HEK293 (cell line): ENCODE results near the gene ARHGAP15.

Source experiments
- CTCF ChIA-PET: fragments of 350-600 bp; formaldehyde crosslinking; extraction: SDS; loops from one replicate; lab custom pipeline; 2021; ENCODE audit warnings: antibody characterized with exemption; lab: Yijun Ruan, JAX
- POLR2A ChIA-PET: fragments of 300-600 bp; formaldehyde crosslinking; extraction: SDS; loops from one replicate; lab custom pipeline; 2020; ENCODE audit warnings: antibody characterized with exemption, inconsistent platforms; lab: Yijun Ruan, JAX
- H3K27ac ChIP-seq: fragments of 200-500 bp; sonication (Bioruptor generic); 2 replicates; pipeline ENCODE4 v1.5.1; 2014; ENCODE audit warnings: low read depth, low read length, control low read depth, inconsistent platforms; ENCODE audit errors: extremely low read depth
- H3K36me3 ChIP-seq, 2 experiments: fragments of 200-500 bp in 1 of 2; sonication (Bioruptor generic) in 1 of 2; 1 replicate in 1 of 2; 2 replicates in 1 of 2; pipeline ENCODE4 v1.5.1; 2014 to 2017; ENCODE audit warnings: inconsistent platforms in 2 of 2, low read length in 2 of 2; ENCODE audit not compliant: control insufficient read depth in 2 of 2, insufficient read depth in 1 of 2
- H3K4me1 ChIP-seq: fragments of 200-500 bp; sonication (Bioruptor generic); 2 replicates; pipeline ENCODE4 v1.5.1; 2014; ENCODE audit warnings: mild to moderate bottlenecking, low read length, inconsistent platforms; ENCODE audit not compliant: control insufficient read depth, insufficient read depth
- H3K4me3 ChIP-seq: 2 replicates; pipeline ENCODE4 v1.5.1; 2011; ENCODE audit warnings: low read depth, mild to moderate bottlenecking, control low read depth, low read length, moderate library complexity
- H3K9me3 ChIP-seq: fragments of 200-500 bp; sonication (Bioruptor generic); 2 replicates; pipeline ENCODE4 v1.5.1; 2014; ENCODE audit warnings: low read depth, low read length, inconsistent platforms; ENCODE audit not compliant: control insufficient read depth, insufficient read depth
- EGR2 ChIP-seq: fragments of 450-650 bp; formaldehyde crosslinking; IDR thresholded peaks from 2 replicates; pipeline ENCODE4 v1.5.1; 2016; ENCODE audit warnings: low read depth, missing biosample characterization, missing genetic modification characterization
- HOXA7 ChIP-seq: sonication (generic); formaldehyde crosslinking; IDR thresholded peaks from 2 replicates; pipeline ENCODE4 v1.8.1; 2022; ENCODE audit warnings: missing genetic modification reagents, borderline replicate concordance
- HOXD13 ChIP-seq: sonication (generic); formaldehyde crosslinking; IDR thresholded peaks from 2 replicates; pipeline ENCODE4 v1.8.0; 2022; ENCODE audit warnings: missing genetic modification reagents, borderline replicate concordance
- REPIN1 ChIP-seq: fragments of 450-650 bp; formaldehyde crosslinking; IDR thresholded peaks from 2 replicates; pipeline ENCODE4 v1.5.1; 2017; ENCODE audit warnings: missing biosample characterization, missing genetic modification characterization, low read depth
- SP7 ChIP-seq: fragments of 450-650 bp; formaldehyde crosslinking; IDR thresholded peaks from 2 replicates; pipeline ENCODE4 v1.5.1; 2016; ENCODE audit warnings: missing biosample characterization, missing genetic modification characterization
- ZBTB7A ChIP-seq: fragments of 450-650 bp; formaldehyde crosslinking; IDR thresholded peaks from 2 replicates; pipeline ENCODE4 v1.5.1; 2016; ENCODE audit warnings: low read depth, missing biosample characterization, missing genetic modification characterization
- ZFP41 ChIP-seq: fragments of 450-650 bp; formaldehyde crosslinking; IDR thresholded peaks from 2 replicates; pipeline ENCODE4 v1.5.1; 2016; ENCODE audit warnings: missing biosample characterization, missing genetic modification characterization, borderline replicate concordance
- ZNF146 ChIP-seq: fragments of 450-650 bp; formaldehyde crosslinking; IDR thresholded peaks from 2 replicates; pipeline ENCODE4 v1.5.1; 2016; ENCODE audit warnings: missing biosample characterization, missing genetic modification characterization
- ZNF174 ChIP-seq: fragments of 450-650 bp; formaldehyde crosslinking; IDR thresholded peaks from 2 replicates; pipeline ENCODE4 v1.5.0; 2017; ENCODE audit warnings: missing biosample characterization, mild to moderate bottlenecking, missing genetic modification characterization
- ZNF274 ChIP-seq, 2 experiments: fragments of 200-500 bp in 1 of 2; fragments of 450-650 bp in 1 of 2; sonication (Bioruptor generic) in 1 of 2; formaldehyde crosslinking in 1 of 2; IDR thresholded peaks; 2 replicates each; pipeline versions ENCODE4 v1.5.1 to v1.6.1; 2014 to 2016; ENCODE audit warnings: borderline replicate concordance in 1 of 2, inconsistent platforms in 1 of 2, low read length in 1 of 2, missing biosample characterization in 1 of 2, missing genetic modification characterization in 1 of 2
- ZNF292 ChIP-seq: fragments of 450-650 bp; formaldehyde crosslinking; IDR thresholded peaks from 2 replicates; pipeline ENCODE4 v1.5.1; 2016; ENCODE audit warnings: low read depth, missing biosample characterization, missing genetic modification characterization, borderline replicate concordance
- ZNF341 ChIP-seq: fragments of 450-650 bp; formaldehyde crosslinking; IDR thresholded peaks from 2 replicates; pipeline ENCODE4; 2016; ENCODE audit warnings: low read depth, missing biosample characterization, missing genetic modification characterization
- ZNF354C ChIP-seq: fragments of 450-650 bp; formaldehyde crosslinking; IDR thresholded peaks from 2 replicates; pipeline ENCODE4 v1.5.1; 2016; ENCODE audit warnings: missing biosample characterization, missing genetic modification characterization, low read depth, borderline replicate concordance
- ZNF391 ChIP-seq: fragments of 450-650 bp; formaldehyde crosslinking; IDR thresholded peaks from 2 replicates; pipeline ENCODE4 v1.5.1; 2016; ENCODE audit warnings: low read depth, missing biosample characterization, missing genetic modification characterization, borderline replicate concordance
- ZNF48 ChIP-seq: fragments of 450-650 bp; formaldehyde crosslinking; IDR thresholded peaks from 2 replicates; pipeline ENCODE4 v1.5.1; 2016; ENCODE audit warnings: missing biosample characterization, missing genetic modification characterization
- ZNF558 ChIP-seq: fragments of 450-650 bp; formaldehyde crosslinking; IDR thresholded peaks from 2 replicates; pipeline ENCODE4 v1.5.1; 2016; ENCODE audit warnings: missing biosample characterization, missing genetic modification characterization
- ZNF585B ChIP-seq: fragments of 450-650 bp; formaldehyde crosslinking; IDR thresholded peaks from 2 replicates; pipeline ENCODE4 v1.5.1; 2016; ENCODE audit warnings: missing biosample characterization, missing genetic modification characterization
- ZNF670 ChIP-seq: fragments of 450-650 bp; formaldehyde crosslinking; IDR thresholded peaks from 2 replicates; pipeline ENCODE4 v1.5.1; 2016; ENCODE audit warnings: missing biosample characterization, missing genetic modification characterization, low read depth
- ZNF747 ChIP-seq: fragments of 450-650 bp; formaldehyde crosslinking; IDR thresholded peaks from 2 replicates; pipeline ENCODE4 v1.5.1; 2016; ENCODE audit warnings: missing biosample characterization, missing genetic modification characterization
- ZSCAN30 ChIP-seq: fragments of 450-650 bp; IDR thresholded peaks from 2 replicates; pipeline ENCODE4 v1.5.1; 2018; ENCODE audit warnings: missing biosample characterization, mild to moderate bottlenecking, missing genetic modification characterization, moderate library complexity
- TF ChIP-seq, protein P1 (sequence below): fragments of 450-650 bp; formaldehyde crosslinking; IDR thresholded peaks from 2 replicates; pipeline ENCODE4 v1.5.1; 2016; ENCODE audit warnings: missing biosample characterization, missing genetic modification characterization
- TF ChIP-seq, protein P2 (sequence below): fragments of 450-650 bp; formaldehyde crosslinking; IDR thresholded peaks from 2 replicates; pipeline ENCODE4 v1.5.1; 2017; ENCODE audit warnings: missing biosample characterization, missing genetic modification characterization
- TF ChIP-seq, protein P3 (sequence below): fragments of 450-650 bp; formaldehyde crosslinking; IDR thresholded peaks from 2 replicates; pipeline ENCODE4; 2016; ENCODE audit warnings: missing biosample characterization, missing genetic modification characterization
- TF ChIP-seq, protein P4 (sequence below): fragments of 450-650 bp; formaldehyde crosslinking; IDR thresholded peaks from 2 replicates; pipeline ENCODE4 v1.5.1; 2016; ENCODE audit warnings: missing biosample characterization, missing genetic modification characterization
- TF ChIP-seq, protein P5 (sequence below): fragments of 450-650 bp; formaldehyde crosslinking; IDR thresholded peaks from 2 replicates; pipeline ENCODE4 v1.5.1; 2017; ENCODE audit warnings: missing biosample characterization, missing genetic modification characterization

The ARHGAP15 gene

DNA sequence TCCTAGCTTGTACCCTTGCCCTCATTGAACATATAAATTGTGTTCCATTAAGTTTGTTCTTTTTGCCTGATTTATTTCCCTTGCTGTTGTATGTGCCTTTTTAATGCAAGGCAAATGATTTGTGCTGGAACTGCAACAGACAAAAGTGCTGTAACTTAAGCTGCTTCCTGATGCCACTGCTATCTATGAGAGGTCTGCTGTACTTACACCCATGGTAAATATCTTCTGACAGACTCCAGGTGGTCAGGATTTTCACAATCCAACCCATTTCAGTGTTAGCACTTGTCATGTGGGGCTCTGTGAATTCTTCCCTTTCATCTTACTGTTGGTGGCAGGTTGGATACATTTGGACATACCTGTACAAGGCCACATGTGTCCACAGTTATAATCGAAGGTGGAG lies 63.5 kb downstream of the ARHGAP15 start (continued):
- TF ChIP-seq, protein P1, sequence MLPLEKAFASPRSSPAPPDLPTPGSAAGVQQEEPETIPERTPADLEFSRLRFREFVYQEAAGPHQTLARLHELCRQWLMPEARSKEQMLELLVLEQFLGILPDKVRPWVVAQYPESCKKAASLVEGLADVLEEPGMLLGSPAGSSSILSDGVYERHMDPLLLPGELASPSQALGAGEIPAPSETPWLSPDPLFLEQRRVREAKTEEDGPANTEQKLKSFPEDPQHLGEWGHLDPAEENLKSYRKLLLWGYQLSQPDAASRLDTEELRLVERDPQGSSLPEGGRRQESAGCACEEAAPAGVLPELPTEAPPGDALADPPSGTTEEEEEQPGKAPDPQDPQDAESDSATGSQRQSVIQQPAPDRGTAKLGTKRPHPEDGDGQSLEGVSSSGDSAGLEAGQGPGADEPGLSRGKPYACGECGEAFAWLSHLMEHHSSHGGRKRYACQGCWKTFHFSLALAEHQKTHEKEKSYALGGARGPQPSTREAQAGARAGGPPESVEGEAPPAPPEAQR (tag by site-specific recombination) = no peak
- TF ChIP-seq SP7 (no peak), ZNF354C (tag by site-specific recombination) (no peak), ZNF146 (tag by site-specific recombination) (no peak)
- TF ChIP-seq, all 188 proteins: peak for 0

DNA sequence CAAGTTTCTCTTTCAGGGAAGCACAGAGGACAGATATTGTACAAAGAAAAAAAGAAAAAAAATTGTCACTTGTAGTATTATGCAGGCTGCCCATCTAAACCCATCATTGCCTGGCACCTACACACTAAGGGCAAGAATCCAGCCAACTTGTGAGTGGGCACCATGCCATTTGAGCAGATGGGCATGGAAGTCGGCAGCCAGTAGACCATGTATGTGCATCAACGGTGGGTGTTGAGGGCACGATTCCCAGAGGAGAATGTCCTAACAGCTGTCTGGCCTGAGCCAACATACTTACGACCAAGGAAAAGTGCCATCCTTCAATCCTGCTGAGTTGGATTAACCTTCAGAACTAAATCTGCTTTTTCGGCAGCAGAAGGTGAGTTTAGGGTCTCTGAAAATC lies 63.9 kb downstream of the ARHGAP15 start:
- CTCF ChIA-PET = no interaction called here
- no peak for TF ChIP-seq ZNF670
- Histone ChIP-seq H3K36me3 (no peaks in the 10 kb centered on the region), H3K9me3 (no peaks in the 10 kb centered on the region), H3K4me1 (no peaks in the 10 kb centered on the region), H3K27ac (no peak overlapping the region), H3K4me3 (no peak overlapping the region)
- POLR2A ChIA-PET = no interaction called here

DNA sequence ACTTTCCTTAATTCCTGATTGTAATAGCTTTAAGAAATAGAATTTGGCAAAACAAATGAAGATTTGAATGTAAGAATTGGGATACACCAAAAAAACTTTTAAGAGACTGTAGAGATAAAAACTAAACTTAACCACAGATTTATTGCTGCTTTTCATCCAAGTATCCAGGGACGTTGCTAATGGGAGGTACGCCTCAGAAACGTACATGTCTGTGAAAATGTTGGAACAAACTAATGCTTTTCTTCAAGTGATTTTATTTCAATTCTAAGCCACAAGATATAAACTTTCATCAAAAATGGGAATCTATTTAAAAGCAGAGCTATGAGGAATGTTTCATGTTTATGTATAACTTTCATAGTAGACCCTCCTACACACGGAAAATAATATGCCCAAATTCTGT lies 66.3 kb downstream of the ARHGAP15 start:
- no peaks in the 10 kb centered on the region for H3K4me1 ChIP-seq
- H3K4me3 ChIP-seq = no peak overlapping the region
- CTCF ChIA-PET = interaction anchor here (0.6 kb wide), 1 partner anchor 729 kb away, joined by 3 read pairs; no protein-coding TSS in a partner anchor
- H3K36me3 ChIP-seq = no peaks in the 10 kb centered on the region
- no peaks in the 10 kb centered on the region for H3K9me3 ChIP-seq
- TF ChIP-seq, protein P2, sequence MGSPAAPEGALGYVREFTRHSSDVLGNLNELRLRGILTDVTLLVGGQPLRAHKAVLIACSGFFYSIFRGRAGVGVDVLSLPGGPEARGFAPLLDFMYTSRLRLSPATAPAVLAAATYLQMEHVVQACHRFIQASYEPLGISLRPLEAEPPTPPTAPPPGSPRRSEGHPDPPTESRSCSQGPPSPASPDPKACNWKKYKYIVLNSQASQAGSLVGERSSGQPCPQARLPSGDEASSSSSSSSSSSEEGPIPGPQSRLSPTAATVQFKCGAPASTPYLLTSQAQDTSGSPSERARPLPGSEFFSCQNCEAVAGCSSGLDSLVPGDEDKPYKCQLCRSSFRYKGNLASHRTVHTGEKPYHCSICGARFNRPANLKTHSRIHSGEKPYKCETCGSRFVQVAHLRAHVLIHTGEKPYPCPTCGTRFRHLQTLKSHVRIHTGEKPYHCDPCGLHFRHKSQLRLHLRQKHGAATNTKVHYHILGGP (tag by site-specific recombination) = no peak
- TF ChIP-seq ZFP41 (tag by site-specific recombination) (no peak), REPIN1 (no peak), ZBTB7A (no peak), ZNF174 (tag by site-specific recombination) (no peak), HOXD13 (no peak), ZNF292 (tag by site-specific recombination) (no peak)
- no peak overlapping the region for H3K27ac ChIP-seq
- POLR2A ChIA-PET = no interaction called here

DNA sequence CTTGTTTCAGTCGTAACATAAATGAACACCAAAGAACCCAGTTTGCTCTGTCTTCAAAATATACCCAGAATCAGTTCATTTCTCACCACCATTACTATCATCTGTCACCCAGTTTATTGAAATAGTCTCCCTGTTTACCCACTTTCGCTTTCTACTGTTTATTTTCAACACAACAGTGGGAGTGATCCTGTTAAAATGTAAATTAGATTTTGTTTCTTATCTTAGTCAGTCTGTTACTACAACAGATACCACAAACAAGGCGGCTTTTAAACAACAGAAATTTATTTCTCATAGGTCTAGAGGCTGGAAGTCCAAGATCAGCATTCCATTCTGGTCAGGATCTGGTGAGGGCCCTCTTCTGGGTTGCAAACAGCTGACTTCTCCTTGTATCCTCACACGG lies 74.8 kb downstream of the ARHGAP15 start:
- ChIA-PET POLR2A (no interaction called here), CTCF (interaction anchor here (0.9 to 1.9 kb wide), 3 partner anchors 18 to 64 kb away, joined by 4 to 8 read pairs (median 4); no protein-coding TSS in a partner anchor)
- no peaks in the 10 kb centered on the region for H3K9me3 ChIP-seq
- no peak overlapping the region for H3K4me3 ChIP-seq
- H3K36me3 ChIP-seq = no peaks in the 10 kb centered on the region
- no peak overlapping the region for H3K27ac ChIP-seq
- no peaks in the 10 kb centered on the region for H3K4me1 ChIP-seq
- TF ChIP-seq ZNF341 (tag by site-specific recombination) (no peak), ZNF48 (tag by site-specific recombination) (no peak), ZNF391 (tag by site-specific recombination) (no peak), EGR2 (tag by site-specific recombination) (no peak), ZNF747 (tag by site-specific recombination) (no peak), ZSCAN30 (tag by site-specific recombination) (no peak), ZNF274 (IDR thresholded peaks at IDR 0.05; ENCODE audit: low read length) (no peak), ZNF274 (tag by site-specific recombination; IDR thresholded peaks at IDR 0.05; ENCODE audit: borderline replicate concordance) (no peak), ZNF585B (tag by site-specific recombination) (no peak), ZNF558 (no peak), HOXA7 (CRISPR knock-in tag) (no peak), REPIN1 (no peak)
- TF ChIP-seq, protein P3, sequence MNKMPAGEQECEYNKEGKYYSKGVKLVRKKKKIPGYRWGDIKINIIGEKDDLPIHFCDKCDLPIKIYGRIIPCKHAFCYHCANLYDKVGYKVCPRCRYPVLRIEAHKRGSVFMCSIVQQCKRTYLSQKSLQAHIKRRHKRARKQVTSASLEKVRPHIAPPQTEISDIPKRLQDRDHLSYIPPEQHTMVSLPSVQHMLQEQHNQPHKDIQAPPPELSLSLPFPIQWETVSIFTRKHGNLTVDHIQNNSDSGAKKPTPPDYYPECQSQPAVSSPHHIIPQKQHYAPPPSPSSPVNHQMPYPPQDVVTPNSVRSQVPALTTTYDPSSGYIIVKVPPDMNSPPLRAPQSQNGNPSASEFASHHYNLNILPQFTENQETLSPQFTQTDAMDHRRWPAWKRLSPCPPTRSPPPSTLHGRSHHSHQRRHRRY (tag by site-specific recombination) = no peak
- TF ChIP-seq, protein P4, sequence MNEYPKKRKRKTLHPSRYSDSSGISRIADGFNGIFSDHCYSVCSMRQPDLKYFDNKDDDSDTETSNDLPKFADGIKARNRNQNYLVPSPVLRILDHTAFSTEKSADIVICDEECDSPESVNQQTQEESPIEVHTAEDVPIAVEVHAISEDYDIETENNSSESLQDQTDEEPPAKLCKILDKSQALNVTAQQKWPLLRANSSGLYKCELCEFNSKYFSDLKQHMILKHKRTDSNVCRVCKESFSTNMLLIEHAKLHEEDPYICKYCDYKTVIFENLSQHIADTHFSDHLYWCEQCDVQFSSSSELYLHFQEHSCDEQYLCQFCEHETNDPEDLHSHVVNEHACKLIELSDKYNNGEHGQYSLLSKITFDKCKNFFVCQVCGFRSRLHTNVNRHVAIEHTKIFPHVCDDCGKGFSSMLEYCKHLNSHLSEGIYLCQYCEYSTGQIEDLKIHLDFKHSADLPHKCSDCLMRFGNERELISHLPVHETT (tag by site-specific recombination) = no peak
- TF ChIP-seq, protein P5, sequence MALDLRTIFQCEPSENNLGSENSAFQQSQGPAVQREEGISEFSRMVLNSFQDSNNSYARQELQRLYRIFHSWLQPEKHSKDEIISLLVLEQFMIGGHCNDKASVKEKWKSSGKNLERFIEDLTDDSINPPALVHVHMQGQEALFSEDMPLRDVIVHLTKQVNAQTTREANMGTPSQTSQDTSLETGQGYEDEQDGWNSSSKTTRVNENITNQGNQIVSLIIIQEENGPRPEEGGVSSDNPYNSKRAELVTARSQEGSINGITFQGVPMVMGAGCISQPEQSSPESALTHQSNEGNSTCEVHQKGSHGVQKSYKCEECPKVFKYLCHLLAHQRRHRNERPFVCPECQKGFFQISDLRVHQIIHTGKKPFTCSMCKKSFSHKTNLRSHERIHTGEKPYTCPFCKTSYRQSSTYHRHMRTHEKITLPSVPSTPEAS (tag by site-specific recombination) = no peak
